ENCODE measurements around the gene TAF8.

TAF8 gene

GRCh38 chr6:42125663-42126062 is 75.3 kb downstream of the TAF8 start:
- TF ChIP-seq RAD21 (IDR thresholded peaks at IDR 0.05; ENCODE audit: low read depth) (no peak), FOXM1 (IDR thresholded peaks at IDR 0.05; ENCODE audit: borderline replicate concordance, low read depth) (no peak), YY1 (IDR thresholded peaks at IDR 0.05; ENCODE audit: low read depth) (no peak), REST (IDR thresholded peaks at IDR 0.05; ENCODE audit: low read depth) (no peak), EP300 (IDR thresholded peaks at IDR 0.05; ENCODE audit: borderline replicate concordance) (no peak), NFIC (IDR thresholded peaks at IDR 0.05) (no peak), ZBTB7A (IDR thresholded peaks at IDR 0.05; ENCODE audit: low read depth) (no peak), CREB1 (IDR thresholded peaks at IDR 0.05; ENCODE audit: low read depth) (no peak), CEBPB (IDR thresholded peaks at IDR 0.05) (no peak), EGR1 (IDR thresholded peaks at IDR 0.05) (no peak), MAX (IDR thresholded peaks at IDR 0.05) (no peak), TCF12 (IDR thresholded peaks at IDR 0.05; ENCODE audit: low read depth) (no peak), TAF1 (IDR thresholded peaks at IDR 0.05; ENCODE audit: low read depth) (no peak)
- TF ChIP-seq, protein P1, sequence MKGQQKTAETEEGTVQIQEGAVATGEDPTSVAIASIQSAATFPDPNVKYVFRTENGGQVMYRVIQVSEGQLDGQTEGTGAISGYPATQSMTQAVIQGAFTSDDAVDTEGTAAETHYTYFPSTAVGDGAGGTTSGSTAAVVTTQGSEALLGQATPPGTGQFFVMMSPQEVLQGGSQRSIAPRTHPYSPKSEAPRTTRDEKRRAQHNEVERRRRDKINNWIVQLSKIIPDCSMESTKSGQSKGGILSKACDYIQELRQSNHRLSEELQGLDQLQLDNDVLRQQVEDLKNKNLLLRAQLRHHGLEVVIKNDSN (IDR thresholded peaks at IDR 0.05), result no peak

DNA sequence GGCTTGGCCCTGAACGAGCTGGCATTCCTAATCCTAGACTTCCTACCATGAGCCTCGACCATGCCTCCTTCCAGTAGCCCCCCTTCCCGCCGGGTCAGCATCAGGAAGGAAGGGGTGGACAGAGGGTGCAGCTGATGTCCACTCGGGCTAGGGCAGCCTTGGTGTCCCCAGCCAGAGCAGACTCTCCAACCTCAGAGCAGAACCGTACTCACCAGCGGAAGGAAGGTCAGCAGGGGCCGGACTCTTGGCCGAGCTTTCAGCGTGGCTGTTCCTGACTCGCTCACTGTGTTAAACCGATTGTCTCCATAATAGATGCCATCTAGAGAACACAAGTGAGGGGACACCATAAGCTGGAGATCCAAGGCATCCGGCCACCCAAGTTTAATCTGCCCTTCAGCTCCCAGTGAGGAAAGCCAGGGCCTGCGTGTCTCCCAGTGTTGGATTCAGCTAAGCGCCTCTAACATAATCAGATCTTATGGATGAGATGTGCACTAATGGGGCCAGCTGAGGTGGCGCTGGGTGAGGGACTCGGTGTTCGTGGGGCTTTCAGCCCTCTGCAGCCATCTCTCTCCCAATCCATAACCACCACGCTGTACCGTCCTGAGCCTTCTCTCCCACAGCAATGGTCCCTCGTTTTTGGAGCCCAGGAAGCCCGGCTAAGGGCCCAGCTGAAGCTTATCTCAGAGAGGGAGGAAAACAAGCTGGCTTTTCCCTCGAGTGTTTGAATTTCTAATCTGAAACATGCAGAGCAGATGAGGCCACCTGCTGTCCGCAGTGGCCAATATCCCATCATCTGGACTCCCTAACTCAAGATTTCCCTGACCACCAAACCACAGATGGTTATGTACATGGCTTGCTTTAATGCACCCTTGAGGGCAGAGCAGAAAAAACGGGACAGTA is 78.4 kb downstream of the TAF8 start:
- TF ChIP-seq TAF1 (IDR thresholded peaks at IDR 0.05; ENCODE audit: low read depth) (no peak), YY1 (IDR thresholded peaks at IDR 0.05; ENCODE audit: low read depth) (no peak), CEBPB (IDR thresholded peaks at IDR 0.05) (no peak), NFIC (IDR thresholded peaks at IDR 0.05) (no peak), FOXM1 (IDR thresholded peaks at IDR 0.05; ENCODE audit: borderline replicate concordance, low read depth) (no peak), CREB1 (IDR thresholded peaks at IDR 0.05; ENCODE audit: low read depth) (no peak), TEAD4 (IDR thresholded peaks at IDR 0.05) (no peak), ZBTB7A (IDR thresholded peaks at IDR 0.05; ENCODE audit: low read depth) (no peak), MAX (IDR thresholded peaks at IDR 0.05) (no peak), TCF12 (IDR thresholded peaks at IDR 0.05; ENCODE audit: low read depth) (no peak), REST (IDR thresholded peaks at IDR 0.05; ENCODE audit: low read depth) (no peak)
- TF ChIP-seq, protein P1 (IDR thresholded peaks at IDR 0.05), result no peak

DNA sequence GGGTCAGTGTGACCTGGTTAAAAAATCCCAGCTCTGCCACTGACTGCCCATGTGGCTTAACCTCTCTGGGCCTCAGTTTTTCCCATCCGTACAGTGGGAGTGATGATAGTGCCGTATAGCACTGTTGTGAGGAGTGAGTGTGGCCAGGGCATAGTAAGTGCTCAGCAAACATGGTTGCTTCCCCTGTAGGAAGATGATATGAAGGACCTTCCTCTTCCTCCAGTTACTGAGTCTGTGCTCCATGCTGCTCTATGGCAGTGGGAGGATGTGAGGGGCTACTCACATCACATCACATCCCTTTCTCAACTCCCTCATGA is 79.0 kb downstream of the TAF8 start:
- TF ChIP-seq, protein P1 (IDR thresholded peaks at IDR 0.05), result no peak
- TF ChIP-seq TAF1 (IDR thresholded peaks at IDR 0.05; ENCODE audit: low read depth), result no peak

- no peak for TF ChIP-seq YY1 (IDR thresholded peaks at IDR 0.05; ENCODE audit: low read depth)
- no peak for TF ChIP-seq TCF12 (IDR thresholded peaks at IDR 0.05; ENCODE audit: low read depth)
- TF ChIP-seq, protein P1 (IDR thresholded peaks at IDR 0.05), result no peak
Measured at GRCh38 chr6:42131531-42131930, 81.2 kb downstream of the TAF8 start.

DNA sequence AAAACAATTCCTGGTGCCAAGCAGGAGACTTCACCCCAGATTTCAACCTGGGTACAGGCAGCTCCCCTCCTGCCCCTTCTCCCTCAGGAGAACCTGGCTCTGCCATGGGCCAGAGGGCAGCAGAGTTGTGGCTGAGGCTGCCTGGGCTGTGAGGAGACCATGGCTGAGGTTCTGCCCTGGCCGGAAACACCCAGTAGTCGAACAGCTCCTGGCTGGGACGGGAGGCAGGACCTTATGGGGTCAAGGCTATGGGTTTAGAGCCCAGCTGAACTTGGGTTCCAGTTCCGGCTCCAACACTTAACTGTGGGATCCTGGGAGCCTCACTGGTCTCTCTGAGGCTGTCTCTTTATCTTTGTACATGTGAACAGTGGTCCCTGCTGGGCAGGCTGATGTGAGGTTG is 83.6 kb downstream of the TAF8 start:
- TF ChIP-seq NFIC (IDR thresholded peaks at IDR 0.05) (no peak), CREB1 (IDR thresholded peaks at IDR 0.05; ENCODE audit: low read depth) (no peak), FOXM1 (IDR thresholded peaks at IDR 0.05; ENCODE audit: borderline replicate concordance, low read depth) (no peak), EGR1 (IDR thresholded peaks at IDR 0.05) (no peak), ZBTB7A (IDR thresholded peaks at IDR 0.05; ENCODE audit: low read depth) (no peak), RAD21 (IDR thresholded peaks at IDR 0.05; ENCODE audit: low read depth) (no peak)
- TF ChIP-seq, protein P1 (IDR thresholded peaks at IDR 0.05), result no peak
